NCI-H510A treated with DMSO at 0.1 percent for 48 hours (cell line): ENCODE results near the gene TRO.

Experiments
- DNase-seq: peaks from one replicate; lab custom pipeline; 2025; lab: John Stamatoyannopoulos, UW

Gene TRO, protein sequence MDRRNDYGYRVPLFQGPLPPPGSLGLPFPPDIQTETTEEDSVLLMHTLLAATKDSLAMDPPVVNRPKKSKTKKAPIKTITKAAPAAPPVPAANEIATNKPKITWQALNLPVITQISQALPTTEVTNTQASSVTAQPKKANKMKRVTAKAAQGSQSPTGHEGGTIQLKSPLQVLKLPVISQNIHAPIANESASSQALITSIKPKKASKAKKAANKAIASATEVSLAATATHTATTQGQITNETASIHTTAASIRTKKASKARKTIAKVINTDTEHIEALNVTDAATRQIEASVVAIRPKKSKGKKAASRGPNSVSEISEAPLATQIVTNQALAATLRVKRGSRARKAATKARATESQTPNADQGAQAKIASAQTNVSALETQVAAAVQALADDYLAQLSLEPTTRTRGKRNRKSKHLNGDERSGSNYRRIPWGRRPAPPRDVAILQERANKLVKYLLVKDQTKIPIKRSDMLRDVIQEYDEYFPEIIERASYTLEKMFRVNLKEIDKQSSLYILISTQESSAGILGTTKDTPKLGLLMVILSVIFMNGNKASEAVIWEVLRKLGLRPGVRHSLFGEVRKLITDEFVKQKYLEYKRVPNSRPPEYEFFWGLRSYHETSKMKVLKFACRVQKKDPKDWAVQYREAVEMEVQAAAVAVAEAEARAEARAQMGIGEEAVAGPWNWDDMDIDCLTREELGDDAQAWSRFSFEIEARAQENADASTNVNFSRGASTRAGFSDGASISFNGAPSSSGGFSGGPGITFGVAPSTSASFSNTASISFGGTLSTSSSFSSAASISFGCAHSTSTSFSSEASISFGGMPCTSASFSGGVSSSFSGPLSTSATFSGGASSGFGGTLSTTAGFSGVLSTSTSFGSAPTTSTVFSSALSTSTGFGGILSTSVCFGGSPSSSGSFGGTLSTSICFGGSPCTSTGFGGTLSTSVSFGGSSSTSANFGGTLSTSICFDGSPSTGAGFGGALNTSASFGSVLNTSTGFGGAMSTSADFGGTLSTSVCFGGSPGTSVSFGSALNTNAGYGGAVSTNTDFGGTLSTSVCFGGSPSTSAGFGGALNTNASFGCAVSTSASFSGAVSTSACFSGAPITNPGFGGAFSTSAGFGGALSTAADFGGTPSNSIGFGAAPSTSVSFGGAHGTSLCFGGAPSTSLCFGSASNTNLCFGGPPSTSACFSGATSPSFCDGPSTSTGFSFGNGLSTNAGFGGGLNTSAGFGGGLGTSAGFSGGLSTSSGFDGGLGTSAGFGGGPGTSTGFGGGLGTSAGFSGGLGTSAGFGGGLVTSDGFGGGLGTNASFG (N-terminal part only)

GRCh38 chrX:54920610-54921426 is at the start of gene TRO:
Gene TRO, plus strand, starts transcription at chrX:54920824. Its CDS starts 1,423 bp downstream, at chrX:54922247.
- peak; percentile 12 for DNase-seq

DNA sequence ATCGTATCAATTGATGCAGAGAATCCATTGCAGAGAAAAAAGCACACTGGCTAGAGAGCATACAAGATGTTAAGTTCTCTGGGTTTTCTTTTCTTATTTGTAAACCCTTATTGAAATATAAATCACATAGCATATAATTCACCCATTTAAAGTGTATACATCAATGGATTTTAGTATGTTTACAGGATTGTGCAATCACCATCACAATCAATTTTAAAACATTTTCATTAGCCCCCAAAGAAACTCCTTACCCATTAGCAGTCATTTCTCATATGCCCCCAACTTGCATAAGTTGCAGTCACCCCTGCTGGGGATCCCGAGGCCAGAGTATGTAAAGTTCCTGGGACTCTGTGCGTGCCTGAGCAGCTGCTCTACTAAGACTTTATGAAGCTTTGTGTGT is 34.9 kb upstream of the TRO start:
- no peak for DNase-seq

DNA sequence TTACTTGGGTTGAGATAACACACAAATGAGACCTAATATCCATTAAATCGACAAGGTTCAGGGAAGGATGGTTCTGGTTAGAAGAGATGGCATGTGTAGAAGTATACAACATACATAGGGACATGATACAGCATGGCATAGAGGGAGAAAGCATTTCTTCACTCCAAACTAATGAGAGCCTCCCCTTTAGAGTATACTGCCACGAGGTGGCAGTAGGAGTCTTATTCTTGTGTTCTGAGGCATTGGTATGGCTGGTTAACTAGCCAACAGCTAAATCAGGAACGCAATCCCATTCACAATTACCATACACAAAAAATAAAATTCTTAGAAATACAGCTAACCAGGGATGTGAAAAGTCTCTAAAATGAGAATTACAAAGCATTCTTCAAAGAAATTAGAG is 29.1 kb upstream of the TRO start:
- peak; percentile 0 for DNase-seq

GRCh38 chrX:54894159-54894558 is 26.5 kb upstream of the TRO start:
- DNase-seq: no peak

GRCh38 chrX:54909941-54910340 is 10.7 kb upstream of the TRO start:
- no peak for DNase-seq

GRCh38 chrX:54921427-54922021 is 900 bp downstream of the TRO start:
- DNase-seq: peak; percentile 51

DNA sequence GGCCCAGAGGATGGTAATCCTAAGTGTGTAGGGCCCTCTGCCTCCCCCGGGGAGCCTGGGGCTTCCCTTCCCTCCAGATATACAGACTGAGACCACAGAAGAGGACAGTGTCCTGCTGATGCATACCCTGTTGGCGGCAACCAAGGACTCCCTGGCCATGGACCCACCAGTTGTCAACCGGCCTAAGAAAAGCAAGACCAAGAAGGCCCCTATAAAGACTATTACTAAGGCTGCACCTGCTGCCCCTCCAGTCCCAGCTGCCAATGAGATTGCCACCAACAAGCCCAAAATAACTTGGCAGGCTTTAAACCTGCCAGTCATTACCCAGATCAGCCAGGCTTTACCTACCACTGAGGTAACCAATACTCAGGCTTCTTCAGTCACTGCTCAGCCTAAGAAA is 1.9 kb downstream of the TRO start:
- no peak for DNase-seq

- DNase-seq: no peak
These were observed 2.8 kb downstream of the TRO start for GRCh38 chrX:54923376-54923775.

GRCh38 chrX:54926978-54927377 is 6.4 kb downstream of the TRO start:
- DNase-seq: no peak

DNA sequence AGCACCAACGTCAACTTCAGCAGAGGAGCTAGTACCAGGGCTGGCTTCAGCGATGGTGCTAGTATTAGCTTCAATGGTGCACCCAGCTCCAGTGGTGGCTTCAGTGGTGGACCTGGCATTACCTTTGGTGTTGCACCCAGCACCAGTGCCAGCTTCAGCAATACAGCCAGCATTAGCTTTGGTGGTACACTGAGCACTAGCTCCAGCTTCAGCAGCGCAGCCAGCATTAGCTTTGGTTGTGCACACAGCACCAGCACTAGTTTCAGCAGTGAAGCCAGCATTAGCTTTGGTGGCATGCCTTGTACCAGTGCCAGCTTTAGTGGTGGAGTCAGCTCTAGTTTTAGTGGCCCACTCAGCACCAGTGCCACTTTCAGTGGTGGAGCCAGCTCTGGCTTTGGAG is 8.3 kb downstream of the TRO start:
- no peak for DNase-seq

DNA sequence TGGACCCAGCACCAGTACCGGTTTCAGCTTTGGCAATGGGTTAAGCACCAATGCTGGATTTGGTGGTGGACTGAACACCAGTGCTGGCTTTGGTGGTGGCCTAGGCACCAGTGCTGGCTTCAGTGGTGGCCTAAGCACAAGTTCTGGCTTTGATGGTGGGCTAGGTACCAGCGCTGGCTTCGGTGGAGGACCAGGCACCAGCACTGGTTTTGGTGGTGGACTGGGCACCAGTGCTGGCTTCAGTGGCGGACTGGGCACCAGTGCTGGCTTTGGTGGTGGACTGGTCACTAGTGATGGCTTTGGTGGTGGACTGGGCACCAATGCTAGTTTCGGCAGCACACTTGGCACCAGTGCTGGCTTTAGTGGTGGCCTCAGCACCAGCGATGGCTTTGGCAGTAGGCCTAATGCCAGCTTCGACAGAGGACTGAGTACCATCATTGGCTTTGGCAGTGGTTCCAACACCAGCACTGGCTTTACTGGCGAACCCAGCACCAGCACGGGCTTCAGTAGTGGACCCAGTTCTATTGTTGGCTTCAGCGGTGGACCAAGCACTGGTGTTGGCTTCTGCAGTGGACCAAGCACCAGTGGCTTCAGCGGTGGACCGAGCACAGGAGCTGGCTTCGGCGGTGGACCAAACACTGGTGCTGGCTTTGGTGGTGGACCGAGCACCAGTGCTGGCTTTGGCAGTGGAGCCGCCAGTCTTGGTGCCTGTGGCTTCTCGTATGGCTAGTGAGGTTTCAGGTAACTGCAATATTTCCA is 9.8 kb downstream of the TRO start:
- DNase-seq: no peak

- no peak for DNase-seq
These were observed 10.5 kb downstream of the TRO start for GRCh38 chrX:54931107-54931506.

GRCh38 chrX:54933150-54933826 is 12.7 kb downstream of the TRO start:
- no peak for DNase-seq

DNA sequence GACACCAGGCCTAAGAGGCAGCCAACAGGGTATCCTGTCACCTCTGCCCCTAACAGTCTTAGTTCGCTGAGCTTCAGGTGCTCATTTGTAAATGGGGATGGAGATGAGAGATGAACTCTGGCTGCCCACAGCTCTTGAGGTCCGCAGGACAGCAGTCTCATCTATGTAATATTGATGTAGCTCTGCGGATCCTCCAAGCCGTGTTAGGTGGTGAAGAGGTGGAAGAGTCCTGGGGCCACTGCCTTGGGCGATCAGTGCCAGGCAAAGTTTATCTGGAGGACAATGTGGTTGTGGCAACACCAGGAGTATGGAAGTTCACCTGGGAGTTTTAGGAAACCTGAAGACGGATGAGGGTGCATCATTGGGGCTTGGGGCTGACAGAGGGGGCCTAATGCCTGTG is 13.4 kb downstream of the TRO start:
- no peak for DNase-seq

- no peak for DNase-seq
These were observed 14.3 kb downstream of the TRO start for GRCh38 chrX:54934890-54935289.

GRCh38 chrX:54935306-54935705 is 14.7 kb downstream of the TRO start:
- DNase-seq: no peak

DNA sequence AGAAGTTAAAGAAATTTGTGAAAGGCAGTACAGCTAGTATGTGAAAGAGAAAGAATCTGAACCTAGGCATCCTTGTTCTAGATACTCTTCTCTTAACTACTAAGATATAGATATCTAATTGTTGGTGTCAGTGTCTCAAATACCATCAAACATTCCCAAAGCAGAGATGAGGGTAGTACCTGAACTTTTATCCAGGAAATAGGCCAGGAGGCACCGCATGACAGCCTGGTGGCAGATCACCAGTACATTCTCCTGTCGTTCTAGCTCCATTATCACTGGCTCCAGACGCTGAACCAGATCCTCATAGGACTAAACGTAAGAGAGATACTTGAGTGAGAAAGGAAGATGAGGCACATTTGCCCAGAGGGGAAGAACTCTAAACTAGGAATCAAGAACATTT is 16.8 kb downstream of the TRO start:
- DNase-seq: no peak

- DNase-seq: no peak
These were observed 24.2 kb downstream of the TRO start for GRCh38 chrX:54944816-54945215.

DNA sequence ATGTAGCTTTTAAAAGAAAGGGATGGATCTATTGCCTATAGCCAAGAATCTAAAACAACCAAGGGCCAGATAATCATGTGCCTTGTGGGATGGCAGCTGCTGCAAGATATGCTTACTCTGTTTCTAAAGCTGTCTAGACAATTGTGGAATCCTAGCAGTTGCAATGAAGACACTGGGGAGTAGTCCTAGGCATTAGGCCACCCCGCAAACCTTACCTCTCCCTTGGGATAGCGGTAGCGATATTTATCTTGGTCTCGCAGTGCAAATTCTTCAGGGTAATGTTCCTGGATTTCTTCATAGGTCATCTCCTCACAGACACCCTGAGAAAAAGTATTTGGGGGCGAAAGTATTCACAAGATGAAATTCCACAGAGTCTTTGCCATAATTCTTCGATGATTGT is 24.6 kb downstream of the TRO start:
- no peak for DNase-seq
